WI38 (cell line): ENCODE data around the gene IRS1.

Experiments
- H3K4me3 ChIP-seq: 2 replicates; pipeline ENCODE4 v1.5.1; 2011; ENCODE audit warnings: low read depth, mild to moderate bottlenecking, control low read depth, low read length
- CTCF ChIP-seq: IDR thresholded peaks from 2 replicates; pipeline ENCODE4 v1.5.1; 2012; ENCODE audit warnings: low read depth, mild to moderate bottlenecking, control low read depth, low read length

The IRS1 gene

GRCh38 chr2:226732478-226733188 lies 67.0 kb downstream of the IRS1 start:
- no peak overlapping the region for H3K4me3 ChIP-seq
- no peak for TF ChIP-seq CTCF

- no peak overlapping the region for H3K4me3 ChIP-seq
- TF ChIP-seq CTCF: no peak
Observed at GRCh38 chr2:226730481-226730880, 69.1 kb downstream of the IRS1 start.

- no peak for TF ChIP-seq CTCF
- no peak overlapping the region for H3K4me3 ChIP-seq
Observed at GRCh38 chr2:226728996-226729395, 70.6 kb downstream of the IRS1 start.

GRCh38 chr2:226727251-226727650 lies 72.4 kb downstream of the IRS1 start:
- TF ChIP-seq CTCF: no peak
- no peak overlapping the region for H3K4me3 ChIP-seq

- H3K4me3 ChIP-seq: peak overlapping the region; percentile 38
- no peak for TF ChIP-seq CTCF
Observed at GRCh38 chr2:226726546-226726945, 73.1 kb downstream of the IRS1 start.

- TF ChIP-seq CTCF: no peak
- H3K4me3 ChIP-seq: peak overlapping the region; percentile 38
Observed at GRCh38 chr2:226725126-226725860, 74.3 kb downstream of the IRS1 start.

- no peak for TF ChIP-seq CTCF
Observed at GRCh38 chr2:226721541-226721940, 78.1 kb downstream of the IRS1 start.

More at GRCh38 chr2:226721541-226721940, 78.1 kb downstream of the IRS1 start:
- no peak overlapping the region for H3K4me3 ChIP-seq
